ENCODE results near the gene PASK. TPM values are rescaled to one million over a fixed set of nuclear protein-coding genes. Genes with fewer than 3 reads are reported as not detected.

Gene PASK
- polyA plus RNA-seq, 3 donors = 0.56 to 4.3 (median 0.70) TPM

- peaks cover 8% of the 10 kb centered on the region for H3K4me1 Mint-ChIP-seq
- H3K27ac ChIP-seq (ENCODE audit: low read depth in 1 of 2, low read length in 2 of 2) = no peak overlapping the region
- no peaks in the 10 kb centered on the region for H3K79me2 ChIP-seq (ENCODE audit: insufficient read depth, low read length)
- H3K36me3 ChIP-seq (replicated peaks in 1 of 2; ENCODE audit: control insufficient read depth in 1 of 2, insufficient read depth in 2 of 2, low read length in 2 of 2) = peaks cover 4 to 9% of the 10 kb centered on the region in 2 donors
- no peak for DNase-seq
- intact Hi-C loops (cut with micrococcal nuclease) = no loop called here
- H3K27me3 ChIP-seq (ENCODE audit: control insufficient read depth in 2 of 2, insufficient read depth in 2 of 2, low read length in 2 of 2) = no peaks in the 10 kb centered on the region
- H3K27ac Mint-ChIP-seq = peak overlapping the region in 1 of 7 donors; percentile 40
- no peaks in the 10 kb centered on the region for H3K4me1 ChIP-seq (ENCODE audit: control insufficient read depth in 1 of 2, insufficient read depth in 2 of 2, low read length in 2 of 2)
- H3K36me3 Mint-ChIP-seq = peaks cover 21 to 36% of the 10 kb centered on the region in 2 donors
- H3K27me3 Mint-ChIP-seq (ENCODE audit: low read depth in 3 of 3) = no peaks in the 10 kb centered on the region
- no peak overlapping the region for H3K4me3 ChIP-seq (replicated peaks in 1 of 3; ENCODE audit: low read depth in 2 of 3, low read length in 3 of 3)
- H3K9me3 ChIP-seq (replicated peaks in 1 of 2; ENCODE audit: control insufficient read depth in 1 of 2, insufficient read depth in 1 of 2, low read length in 2 of 2) = no peaks in the 10 kb centered on the region
- no peak overlapping the region for H3K4me3 Mint-ChIP-seq
- H3K4me2 ChIP-seq (replicated peaks; ENCODE audit: extremely low read depth, low read length, poor library complexity, severe bottlenecking) = no peak overlapping the region
- no peak overlapping the region for H2AFZ ChIP-seq (ENCODE audit: insufficient read depth, low read depth, low read length, poor library complexity, severe bottlenecking)
- H3K9ac ChIP-seq (ENCODE audit: insufficient read depth, low read length, poor library complexity, severe bottlenecking) = no peak overlapping the region
- WGBS (ENCODE audit: insufficient coverage) = 94% methylated on average over 14 of the region's 14 CpGs
- no peak for TF ChIP-seq CTCF (IDR thresholded peaks at IDR 0.05)
- H3K9me3 Mint-ChIP-seq = no peaks in the 10 kb centered on the region
- no peaks in the 10 kb centered on the region for H4K20me1 ChIP-seq (ENCODE audit: insufficient read depth, low read length)
Measured at GRCh38 chr2:241132538-241133435, 16.5 kb downstream of the PASK start.

- Histone ChIP-seq H2AFZ (ENCODE audit: insufficient read depth, low read depth, low read length, poor library complexity, severe bottlenecking) (no peak overlapping the region), H3K79me2 (ENCODE audit: insufficient read depth, low read length) (no peaks in the 10 kb centered on the region), H3K36me3 (replicated peaks in 1 of 2; ENCODE audit: control insufficient read depth in 1 of 2, insufficient read depth in 2 of 2, low read length in 2 of 2) (peaks cover 5 to 7% of the 10 kb centered on the region in 2 donors), H4K20me1 (ENCODE audit: insufficient read depth, low read length) (no peaks in the 10 kb centered on the region), H3K9ac (ENCODE audit: insufficient read depth, low read length, poor library complexity, severe bottlenecking) (no peak overlapping the region), H3K4me1 (ENCODE audit: control insufficient read depth in 1 of 2, insufficient read depth in 2 of 2, low read length in 2 of 2) (no peaks in the 10 kb centered on the region), H3K27ac (ENCODE audit: low read depth in 1 of 2, low read length in 2 of 2) (no peak overlapping the region), H3K4me3 (replicated peaks in 1 of 3; ENCODE audit: low read depth in 2 of 3, low read length in 3 of 3) (no peak overlapping the region), H3K27me3 (ENCODE audit: control insufficient read depth in 2 of 2, insufficient read depth in 2 of 2, low read length in 2 of 2) (no peaks in the 10 kb centered on the region), H3K9me3 (replicated peaks in 1 of 2; ENCODE audit: control insufficient read depth in 1 of 2, insufficient read depth in 1 of 2, low read length in 2 of 2) (no peaks in the 10 kb centered on the region), H3K4me2 (replicated peaks; ENCODE audit: extremely low read depth, low read length, poor library complexity, severe bottlenecking) (no peak overlapping the region)
- peaks cover 8% of the 10 kb centered on the region for H3K4me1 Mint-ChIP-seq
- no peak for DNase-seq
- intact Hi-C loops (cut with micrococcal nuclease) = no loop called here
- TF ChIP-seq CTCF (IDR thresholded peaks at IDR 0.05) = no peak
- WGBS (ENCODE audit: insufficient coverage) = 96% methylated on average over 6 of the region's 7 CpGs
- peak overlapping the region in 1 of 7 donors; percentile 68 for H3K27ac Mint-ChIP-seq
- H3K27me3 Mint-ChIP-seq (ENCODE audit: low read depth in 3 of 3) = no peaks in the 10 kb centered on the region
- H3K36me3 Mint-ChIP-seq = peaks cover 16 to 36% of the 10 kb centered on the region in 2 donors
- no peaks in the 10 kb centered on the region for H3K9me3 Mint-ChIP-seq
- no peak overlapping the region for H3K4me3 Mint-ChIP-seq
Measured at GRCh38 chr2:241131531-241131930, 17.7 kb downstream of the PASK start.
